Chondrocyte (in vitro differentiated cells): ENCODE measurements around the gene DGKD. TPM values are rescaled to one million over a fixed set of nuclear protein-coding genes. Genes with fewer than 3 reads are reported as not detected.
A peak's percentile ranks its signal among the peaks of the same experiment; 100 is the strongest.

Experiments used
- DNase-seq: peaks from one replicate; pipeline ENCODE4 v3.0.0; 2021; ENCODE audit warnings: mixed read lengths, low spot score
- H3K27ac Mint-ChIP-seq: one replicate; pipeline ENCODE4 v1.8.0; 2021; ENCODE audit warnings: mild to moderate bottlenecking, moderate library complexity, mixed read lengths; ENCODE audit not compliant: unreplicated experiment
- H3K27me3 Mint-ChIP-seq: 2 replicates; pipeline ENCODE4 v1.8.0; 2021; ENCODE audit warnings: low read depth, mixed read lengths
- H3K36me3 Mint-ChIP-seq: 2 replicates; pipeline ENCODE4 v1.8.0; 2021; ENCODE audit warnings: low read depth, mixed read lengths
- H3K4me1 Mint-ChIP-seq: 2 replicates; pipeline ENCODE4 v1.8.0; 2021; ENCODE audit warnings: low read depth, mild to moderate bottlenecking, mixed read lengths
- H3K4me3 Mint-ChIP-seq: one replicate; pipeline ENCODE4 v1.8.0; 2021; ENCODE audit warnings: mild to moderate bottlenecking, moderate library complexity, mixed read lengths; ENCODE audit not compliant: unreplicated experiment
- H3K9me3 Mint-ChIP-seq: 2 replicates; pipeline ENCODE4 v1.8.0; 2021; ENCODE audit warnings: low read depth, mixed read lengths
- total RNA-seq: library from RNA; stranded (reverse); gene quantifications from 3 replicates; pipeline ENCODE4 v1.2.1, GENCODE V29; 2021
- TF ChIP-seq, protein P1 (sequence below): fragments of 200-600 bp; sonication (generic); IDR thresholded peaks from 2 replicates; pipeline ENCODE4 v1.5.0; 2021; ENCODE audit warnings: antibody characterized with exemption, mild to moderate bottlenecking, moderate library complexity

Gene DGKD
- total RNA-seq, 1 donor from 2014 or later, result 66.3 TPM

DNA sequence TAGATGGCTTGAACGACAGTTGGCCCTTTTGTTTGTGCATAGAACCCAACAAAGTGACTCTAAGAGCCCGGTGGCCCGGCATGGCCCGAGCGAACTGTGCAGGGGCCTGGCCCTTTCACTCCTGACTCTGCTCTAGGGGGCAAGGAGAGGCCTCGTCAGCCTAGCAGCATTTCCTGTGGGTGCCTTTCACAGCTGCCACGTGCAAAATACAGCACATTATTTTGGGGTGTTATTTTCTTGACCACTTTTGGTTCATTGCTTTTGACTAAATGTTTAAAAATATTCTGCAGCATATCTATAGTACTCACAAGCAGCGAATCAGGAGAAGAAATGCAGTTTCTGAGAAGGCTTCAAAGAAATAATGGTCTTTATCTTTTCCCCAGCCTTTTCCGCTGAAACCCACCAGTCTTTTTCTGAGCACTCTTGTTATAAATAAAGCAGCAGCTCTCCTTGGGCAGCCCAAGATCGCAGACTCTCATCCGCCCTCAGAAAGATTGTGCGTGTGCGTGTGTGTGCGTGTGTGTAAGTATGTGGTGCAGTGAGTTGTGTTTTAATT lies 31.3 kb downstream of the DGKD start:
- no peaks in the 10 kb centered on the region for H3K9me3 Mint-ChIP-seq
- no peak overlapping the region for H3K4me3 Mint-ChIP-seq
- peaks cover 65% of the 10 kb centered on the region for H3K4me1 Mint-ChIP-seq
- peak overlapping the region; percentile 32 for H3K27ac Mint-ChIP-seq
- no peaks in the 10 kb centered on the region for H3K27me3 Mint-ChIP-seq
- TF ChIP-seq, protein P1, sequence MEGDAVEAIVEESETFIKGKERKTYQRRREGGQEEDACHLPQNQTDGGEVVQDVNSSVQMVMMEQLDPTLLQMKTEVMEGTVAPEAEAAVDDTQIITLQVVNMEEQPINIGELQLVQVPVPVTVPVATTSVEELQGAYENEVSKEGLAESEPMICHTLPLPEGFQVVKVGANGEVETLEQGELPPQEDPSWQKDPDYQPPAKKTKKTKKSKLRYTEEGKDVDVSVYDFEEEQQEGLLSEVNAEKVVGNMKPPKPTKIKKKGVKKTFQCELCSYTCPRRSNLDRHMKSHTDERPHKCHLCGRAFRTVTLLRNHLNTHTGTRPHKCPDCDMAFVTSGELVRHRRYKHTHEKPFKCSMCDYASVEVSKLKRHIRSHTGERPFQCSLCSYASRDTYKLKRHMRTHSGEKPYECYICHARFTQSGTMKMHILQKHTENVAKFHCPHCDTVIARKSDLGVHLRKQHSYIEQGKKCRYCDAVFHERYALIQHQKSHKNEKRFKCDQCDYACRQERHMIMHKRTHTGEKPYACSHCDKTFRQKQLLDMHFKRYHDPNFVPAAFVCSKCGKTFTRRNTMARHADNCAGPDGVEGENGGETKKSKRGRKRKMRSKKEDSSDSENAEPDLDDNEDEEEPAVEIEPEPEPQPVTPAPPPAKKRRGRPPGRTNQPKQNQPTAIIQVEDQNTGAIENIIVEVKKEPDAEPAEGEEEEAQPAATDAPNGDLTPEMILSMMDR, result no peak
- no peak for DNase-seq
- no peaks in the 10 kb centered on the region for H3K36me3 Mint-ChIP-seq

DNA sequence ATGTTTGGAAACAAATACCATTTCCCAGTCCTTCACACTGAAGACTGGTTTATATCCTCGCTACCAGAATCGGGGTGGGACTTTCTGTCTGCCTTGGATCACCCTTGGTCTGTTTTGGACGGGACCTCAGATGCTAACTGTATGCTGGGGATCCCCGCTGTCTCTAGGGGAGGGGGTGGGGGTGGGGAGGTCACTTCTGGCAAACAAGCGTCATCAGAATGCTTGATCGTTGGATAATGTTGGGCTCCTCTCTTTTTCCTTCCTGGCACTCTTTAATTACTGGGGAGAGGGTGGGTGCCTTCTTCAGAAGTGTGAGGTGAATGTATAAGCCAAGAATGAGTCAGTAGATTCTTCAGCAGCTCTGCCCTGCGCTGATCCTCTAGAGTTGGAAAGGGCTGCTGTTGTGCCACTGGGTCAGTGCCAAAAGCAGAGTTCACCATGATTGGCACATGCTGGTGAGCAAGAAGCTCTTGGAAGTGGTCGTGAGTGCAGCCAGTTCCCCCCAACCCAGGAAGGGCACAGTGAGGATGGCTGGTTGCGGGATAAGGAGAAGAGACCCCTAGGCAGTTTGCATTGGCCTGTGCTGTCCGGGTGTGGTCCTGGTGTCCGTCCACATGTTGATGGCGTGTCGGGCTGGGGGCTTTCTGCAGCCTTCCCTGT lies 32.2 kb downstream of the DGKD start:
- Mint-ChIP-seq H3K27me3 (no peaks in the 10 kb centered on the region), H3K9me3 (no peaks in the 10 kb centered on the region), H3K36me3 (peaks cover 3% of the 10 kb centered on the region), H3K27ac (peak overlapping the region; percentile 99), H3K4me1 (peaks cover 65% of the 10 kb centered on the region), H3K4me3 (no peak overlapping the region)
- TF ChIP-seq, protein P1, result no peak
- no peak for DNase-seq

DNA sequence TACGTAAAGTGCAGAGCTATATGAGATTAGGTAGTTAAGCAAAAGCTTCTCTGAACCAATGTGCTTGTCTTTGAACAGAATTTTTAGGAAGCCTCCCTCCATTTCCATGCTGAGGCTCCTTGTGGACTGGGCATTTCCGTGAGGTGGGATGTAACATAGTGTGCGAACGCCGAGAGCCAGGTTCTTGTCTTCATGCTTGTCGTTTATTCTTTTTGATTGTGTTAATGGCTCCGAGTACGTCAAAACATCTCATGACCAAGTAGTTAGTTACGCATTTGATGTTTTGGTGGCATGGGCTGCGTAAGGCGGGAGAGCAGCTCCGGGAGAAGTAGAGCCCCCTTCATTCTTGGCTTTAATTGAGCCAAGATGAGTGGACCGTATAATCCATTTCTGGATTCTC lies 32.9 kb downstream of the DGKD start:
- Mint-ChIP-seq H3K4me3 (peak overlapping the region; percentile 65), H3K4me1 (peaks cover 65% of the 10 kb centered on the region), H3K27ac (peak overlapping the region; percentile 99), H3K27me3 (no peaks in the 10 kb centered on the region), H3K36me3 (peaks cover 4% of the 10 kb centered on the region), H3K9me3 (no peaks in the 10 kb centered on the region)
- DNase-seq, result no peak
- TF ChIP-seq, protein P1, result no peak

DNA sequence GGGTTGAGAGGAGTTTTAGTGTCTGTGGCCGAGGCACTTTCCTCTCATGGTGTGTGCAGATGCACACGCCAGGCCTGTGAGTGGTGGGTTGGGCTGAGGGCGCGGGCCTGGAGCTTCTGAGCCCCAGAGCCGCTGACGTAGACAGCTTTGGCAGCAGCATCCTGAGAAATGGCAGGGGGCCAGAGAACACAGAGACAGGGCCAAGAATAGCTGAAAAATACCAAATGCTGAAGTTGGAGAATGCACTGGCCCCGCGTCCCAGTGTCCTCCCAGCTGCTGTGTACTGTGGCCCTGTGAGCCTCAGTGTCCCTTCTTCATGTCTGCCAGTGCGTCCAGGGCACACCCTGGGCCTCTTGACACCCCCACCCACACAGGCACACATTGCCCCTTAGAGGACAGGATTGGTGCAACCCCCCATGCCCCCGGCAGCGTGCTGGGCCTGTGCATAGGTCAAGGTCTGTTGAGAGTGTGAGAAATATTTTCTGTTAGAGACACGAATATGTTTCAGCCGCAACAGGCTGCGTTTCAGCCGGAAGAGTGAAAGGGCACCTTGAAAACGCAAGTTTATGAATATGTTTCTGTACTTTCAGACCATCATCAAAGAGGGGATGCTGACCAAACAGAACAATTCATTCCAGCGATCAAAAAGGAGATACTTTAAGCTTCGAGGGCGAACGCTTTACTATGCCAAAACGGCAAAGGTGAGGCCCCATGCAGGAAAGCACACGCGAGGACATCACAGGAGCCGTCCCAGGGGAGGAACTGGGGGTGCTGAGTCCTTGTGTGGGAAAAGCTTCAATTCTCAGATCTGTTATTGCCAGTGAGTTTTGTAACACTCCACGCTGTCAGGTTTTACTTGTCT lies 33.6 kb downstream of the DGKD start:
- Mint-ChIP-seq H3K27me3 (no peaks in the 10 kb centered on the region), H3K9me3 (no peaks in the 10 kb centered on the region), H3K4me3 (peak overlapping the region; percentile 65), H3K36me3 (peaks cover 4% of the 10 kb centered on the region), H3K4me1 (peaks cover 65% of the 10 kb centered on the region), H3K27ac (peak overlapping the region; percentile 99)
- TF ChIP-seq, protein P1, result no peak
- peak; percentile 97 for DNase-seq

DNA sequence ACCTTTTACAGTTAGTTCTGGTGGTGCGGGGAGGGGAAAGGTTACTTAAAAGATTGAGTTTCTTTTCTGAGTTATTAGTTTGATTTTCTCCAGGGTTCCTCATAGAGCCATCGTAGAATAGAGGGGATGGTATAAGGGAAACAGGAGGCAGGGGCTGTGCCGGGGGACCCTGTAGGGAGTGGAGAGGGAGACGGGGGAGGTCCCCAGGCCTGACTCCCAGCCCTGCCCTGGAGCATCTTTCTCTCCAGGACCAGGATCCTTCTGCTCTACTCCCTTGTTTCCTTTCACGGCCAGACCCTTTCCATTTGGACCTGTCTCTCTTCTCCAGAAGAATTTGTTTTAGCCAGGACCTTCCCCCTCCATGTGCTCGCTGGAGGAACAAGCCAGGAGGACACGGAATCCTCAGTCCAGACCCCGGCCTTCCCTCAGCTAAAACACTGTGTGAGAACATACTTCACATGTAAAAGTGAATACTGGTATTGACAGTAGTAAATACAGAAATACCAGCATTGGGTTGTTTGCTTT lies 35.4 kb downstream of the DGKD start:
- Mint-ChIP-seq H3K4me3 (no peak overlapping the region), H3K4me1 (peaks cover 56% of the 10 kb centered on the region), H3K9me3 (no peaks in the 10 kb centered on the region), H3K27me3 (no peaks in the 10 kb centered on the region), H3K36me3 (peaks cover 5% of the 10 kb centered on the region), H3K27ac (peak overlapping the region; percentile 53)
- no peak for DNase-seq
- TF ChIP-seq, protein P1, result no peak
